Endothelial cell of umbilical vein (primary cell): ENCODE results near the gene CHRNB1.

Experiments used
- CTCF ChIP-seq, 2 donors: IDR thresholded peaks; 1 replicate in 1 of 2; 2 replicates in 1 of 2; pipeline ENCODE4 v1.5.1; 2011; ENCODE audit warnings: low read length in 2 of 2, mild to moderate bottlenecking in 2 of 2, moderate library complexity in 2 of 2, control low read depth in 1 of 2, inconsistent platforms in 1 of 2, low read depth in 1 of 2; ENCODE audit not compliant: insufficient read depth in 1 of 2; ENCODE audit errors: extremely low read depth in 1 of 2
- EZH2 ChIP-seq: IDR thresholded peaks from 2 replicates; pipeline ENCODE4 v1.6.1; 2012; ENCODE audit warnings: borderline replicate concordance, low read depth, mild to moderate bottlenecking, moderate library complexity, low read length, inconsistent platforms; ENCODE audit not compliant: severe bottlenecking
- FOS ChIP-seq: IDR thresholded peaks from 2 replicates; pipeline ENCODE4 v1.6.1; 2011; ENCODE audit warnings: mild to moderate bottlenecking, low read length, moderate library complexity, borderline replicate concordance; ENCODE audit not compliant: insufficient read depth
- GATA2 ChIP-seq: IDR thresholded peaks from 2 replicates; pipeline ENCODE4 v1.7.0; 2011; ENCODE audit warnings: low read depth, mild to moderate bottlenecking, moderate library complexity, mixed read lengths, low read length; ENCODE audit not compliant: insufficient read length, insufficient read depth
- JUN ChIP-seq: IDR thresholded peaks from 2 replicates; pipeline ENCODE4 v1.6.1; 2011; ENCODE audit warnings: borderline replicate concordance, low read depth; ENCODE audit not compliant: insufficient read length, insufficient read depth
- MAX ChIP-seq: IDR thresholded peaks from 2 replicates; pipeline ENCODE4 v1.6.1; 2011; ENCODE audit not compliant: insufficient read depth, insufficient read length
- MYC ChIP-seq: IDR thresholded peaks from one replicate; pipeline ENCODE4 v1.6.1; 2011; ENCODE audit warnings: mild to moderate bottlenecking, low read depth, low read length
- POLR2A ChIP-seq: IDR thresholded peaks from 2 replicates; pipeline ENCODE4 v1.6.1; 2012; ENCODE audit warnings: low read depth, mild to moderate bottlenecking, control low read depth, low read length
- POLR2AphosphoS5 ChIP-seq: IDR thresholded peaks from 2 replicates; pipeline ENCODE4 v1.6.1; 2012; ENCODE audit warnings: low read depth, mild to moderate bottlenecking, control low read depth, low read length, moderate library complexity; ENCODE audit not compliant: insufficient read depth

GRCh38 chr17:7466639-7467341, 21.9 kb downstream of the CHRNB1 start:
- TF ChIP-seq POLR2A (no peak), CTCF (IDR thresholded peaks at IDR 0.05; ENCODE audit: extremely low read depth in 1 of 2, insufficient read depth in 1 of 2, low read depth in 1 of 2, low read length in 2 of 2) (no peak), GATA2 (no peak), POLR2AphosphoS5 (no peak), MAX (no peak), JUN (no peak), EZH2 (no peak), FOS (no peak), MYC (no peak)
